ENCODE data around the gene HIPK3. TPM values are rescaled to one million over a fixed set of nuclear protein-coding genes. Genes with fewer than 3 reads are reported as not detected.

Gene HIPK3
- 46.8 and 50.7 TPM in 2 replicates for total RNA-seq

DNA sequence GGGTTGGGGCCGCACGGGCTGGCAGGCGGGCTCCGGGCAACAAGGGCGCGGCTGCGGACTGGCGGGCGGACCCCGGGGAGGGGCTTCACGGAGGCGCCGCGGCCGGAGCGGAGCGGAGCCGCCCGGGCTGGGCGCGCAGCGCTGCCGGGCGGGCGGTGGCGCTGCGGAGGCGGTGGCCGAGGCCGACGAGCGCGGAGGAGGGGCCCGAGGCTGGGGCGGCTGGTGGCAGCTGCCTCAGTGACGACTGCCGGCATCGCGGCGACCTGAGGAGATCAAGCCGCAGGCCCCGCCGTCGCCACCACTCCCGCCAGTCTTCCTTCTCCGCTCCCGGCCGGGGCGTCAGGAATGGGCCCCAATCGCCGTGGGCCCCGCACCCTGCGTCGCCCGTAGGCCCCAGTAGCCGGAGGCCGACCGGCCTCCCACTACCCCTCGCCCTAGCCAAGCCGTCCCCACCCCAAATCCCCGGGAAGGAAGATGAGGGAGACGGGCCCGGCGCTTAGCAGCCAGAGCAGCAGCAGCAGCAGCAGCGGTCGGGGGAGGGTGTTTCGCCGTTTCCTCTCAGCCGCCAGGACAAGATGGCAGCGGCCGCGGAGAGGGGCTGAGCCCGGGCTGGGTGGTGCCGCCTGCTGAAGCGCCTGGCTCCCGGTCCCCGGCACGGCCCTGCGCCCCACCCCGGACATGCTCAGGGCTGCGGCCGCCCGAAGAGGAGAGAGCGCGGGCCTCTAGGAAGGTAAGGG lies at the start of gene HIPK3:
HIPK3 (plus strand) TSS at position 222 of the 737 bp plus-strand sequence.
- peak; percentile 86 for ATAC-seq (ENCODE audit: low read depth)
- Mint-ChIP-seq H3K27ac (peak within 1 kb of the TSS; percentile 99), H3K36me3 (ENCODE audit: low read depth) (peaks cover 9% of the 10 kb centered on the region), H3K27me3 (no peaks in the 10 kb centered on the region), H3K9me3 (no peaks in the 10 kb centered on the region), H3K4me3 (peak within 1 kb of the TSS; percentile 97), H3K4me1 (peaks cover 41% of the 10 kb centered on the region)
- peak; percentile 84 for DNase-seq
- TF ChIP-seq, protein P1, sequence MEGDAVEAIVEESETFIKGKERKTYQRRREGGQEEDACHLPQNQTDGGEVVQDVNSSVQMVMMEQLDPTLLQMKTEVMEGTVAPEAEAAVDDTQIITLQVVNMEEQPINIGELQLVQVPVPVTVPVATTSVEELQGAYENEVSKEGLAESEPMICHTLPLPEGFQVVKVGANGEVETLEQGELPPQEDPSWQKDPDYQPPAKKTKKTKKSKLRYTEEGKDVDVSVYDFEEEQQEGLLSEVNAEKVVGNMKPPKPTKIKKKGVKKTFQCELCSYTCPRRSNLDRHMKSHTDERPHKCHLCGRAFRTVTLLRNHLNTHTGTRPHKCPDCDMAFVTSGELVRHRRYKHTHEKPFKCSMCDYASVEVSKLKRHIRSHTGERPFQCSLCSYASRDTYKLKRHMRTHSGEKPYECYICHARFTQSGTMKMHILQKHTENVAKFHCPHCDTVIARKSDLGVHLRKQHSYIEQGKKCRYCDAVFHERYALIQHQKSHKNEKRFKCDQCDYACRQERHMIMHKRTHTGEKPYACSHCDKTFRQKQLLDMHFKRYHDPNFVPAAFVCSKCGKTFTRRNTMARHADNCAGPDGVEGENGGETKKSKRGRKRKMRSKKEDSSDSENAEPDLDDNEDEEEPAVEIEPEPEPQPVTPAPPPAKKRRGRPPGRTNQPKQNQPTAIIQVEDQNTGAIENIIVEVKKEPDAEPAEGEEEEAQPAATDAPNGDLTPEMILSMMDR (IDR thresholded peaks at IDR 0.05), result no peak
- ChIA-PET POLR2A (interaction anchor here (0.6 to 2.6 kb wide), 2 partner anchors 96 to 364 kb away, joined by 3 to 15 read pairs; partner anchors contain the start of genes CSTF3 and QSER1), CTCF (no interaction called here)
- intact Hi-C loops (cut with micrococcal nuclease), result loop anchor here (1.0 to 5.0 kb wide), 8 partner anchors 96 to 993 kb away; partner anchors contain the start of genes CAPRIN1, CD59, CSTF3 and EIF3M

DNA sequence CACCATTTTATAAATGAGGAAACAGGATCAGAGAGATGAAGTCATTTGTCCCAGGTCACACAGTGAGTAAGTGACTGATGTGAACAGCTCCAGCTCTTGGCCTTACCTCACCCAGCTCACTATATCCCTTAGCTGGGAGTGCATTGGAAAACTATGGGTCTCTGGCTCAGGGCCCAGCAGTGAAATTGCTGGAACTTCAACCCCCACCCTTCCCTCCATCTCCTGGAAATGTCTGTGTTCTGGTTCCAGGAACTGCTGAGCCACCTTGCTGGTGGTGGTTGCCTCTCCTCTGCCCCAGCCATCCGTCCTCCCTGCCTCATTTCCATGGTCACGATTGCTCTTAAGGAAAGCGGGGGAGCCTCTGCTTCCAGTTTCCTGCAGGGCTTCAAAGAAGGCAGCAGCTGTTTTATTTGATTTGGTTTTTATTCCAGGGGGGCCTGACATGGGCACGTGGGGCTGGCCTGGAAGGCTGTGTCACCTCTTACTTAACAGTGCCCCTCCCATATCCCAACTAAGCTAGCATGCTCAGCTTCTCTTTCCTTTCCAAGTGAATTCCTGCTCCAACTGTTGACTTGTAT lies 49.7 kb upstream of the HIPK3 start:
- no peak for ATAC-seq (ENCODE audit: low read depth)
- H3K27me3 Mint-ChIP-seq, result peaks cover 3% of the 10 kb centered on the region
- TF ChIP-seq, protein P1 (IDR thresholded peaks at IDR 0.05), result no peak
- H3K4me1 Mint-ChIP-seq, result no peaks in the 10 kb centered on the region
- H3K27ac Mint-ChIP-seq, result no peak overlapping the region
- H3K9me3 Mint-ChIP-seq, result peaks cover 3% of the 10 kb centered on the region
- intact Hi-C loops (cut with micrococcal nuclease), result no loop called here
- ChIA-PET POLR2A (no interaction called here), CTCF (no interaction called here)
- H3K36me3 Mint-ChIP-seq (ENCODE audit: low read depth), result no peaks in the 10 kb centered on the region
- no peak overlapping the region for H3K4me3 Mint-ChIP-seq
- no peak for DNase-seq

DNA sequence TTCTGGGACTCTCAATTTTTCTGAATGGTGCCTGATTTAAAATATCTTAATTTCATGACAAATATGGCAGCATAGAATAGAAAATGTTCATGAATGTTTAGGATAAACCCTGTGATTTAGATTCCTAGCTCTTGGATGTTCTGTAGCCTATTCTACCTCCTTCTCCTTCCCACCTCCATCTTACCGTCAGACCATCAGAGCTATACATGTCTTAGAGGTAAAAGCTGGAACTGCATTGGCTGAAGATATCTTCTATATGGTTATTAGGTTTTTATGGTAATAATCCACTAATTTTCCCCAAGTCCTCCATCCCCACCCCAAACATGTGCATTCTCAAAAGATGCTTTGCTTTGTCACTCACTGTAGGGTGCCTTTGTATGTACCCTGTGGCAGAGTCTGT lies 49.0 kb upstream of the HIPK3 start:
- DNase-seq (no peak), ATAC-seq (ENCODE audit: low read depth) (no peak)
- intact Hi-C loops (cut with micrococcal nuclease), result no loop called here
- H3K27me3 Mint-ChIP-seq, result peaks cover 3% of the 10 kb centered on the region
- peaks cover 3% of the 10 kb centered on the region for H3K9me3 Mint-ChIP-seq
- ChIA-PET CTCF (no interaction called here), POLR2A (no interaction called here)
- no peaks in the 10 kb centered on the region for H3K36me3 Mint-ChIP-seq (ENCODE audit: low read depth)
- H3K27ac Mint-ChIP-seq, result no peak overlapping the region
- H3K4me1 Mint-ChIP-seq, result no peaks in the 10 kb centered on the region
- H3K4me3 Mint-ChIP-seq, result no peak overlapping the region
- TF ChIP-seq, protein P1 (IDR thresholded peaks at IDR 0.05), result no peak

DNA sequence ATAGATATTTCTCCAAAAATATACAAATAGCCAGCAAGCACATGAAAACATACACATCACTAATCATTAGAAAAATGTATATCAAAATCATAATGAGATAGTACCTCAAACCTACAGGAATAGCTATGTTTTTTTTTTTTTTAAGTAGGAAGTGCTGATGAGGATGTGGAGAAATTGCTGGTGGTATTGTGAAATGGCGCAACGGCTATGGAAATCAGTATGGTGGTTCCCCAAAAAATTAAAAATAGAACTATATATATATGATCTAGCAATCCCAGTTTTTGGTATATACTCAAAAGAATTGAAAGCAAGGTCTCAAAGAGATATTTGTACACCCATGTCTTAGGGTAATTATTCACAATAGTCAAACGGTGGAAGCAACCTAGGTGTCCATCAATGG lies 46.0 kb upstream of the HIPK3 start:
- Mint-ChIP-seq H3K36me3 (ENCODE audit: low read depth) (no peaks in the 10 kb centered on the region), H3K27me3 (peaks cover 3% of the 10 kb centered on the region), H3K9me3 (peaks cover 3% of the 10 kb centered on the region), H3K27ac (no peak overlapping the region), H3K4me1 (no peaks in the 10 kb centered on the region), H3K4me3 (no peak overlapping the region)
- ChIA-PET POLR2A (no interaction called here), CTCF (no interaction called here)
- intact Hi-C loops (cut with micrococcal nuclease), result no loop called here
- ATAC-seq (ENCODE audit: low read depth) (no peak), DNase-seq (no peak)
- TF ChIP-seq, protein P1 (IDR thresholded peaks at IDR 0.05), result no peak

GRCh38 chr11:33211580-33211979 lies 45.6 kb upstream of the HIPK3 start:
- ChIA-PET POLR2A (no interaction called here), CTCF (no interaction called here)
- no peak overlapping the region for H3K27ac Mint-ChIP-seq
- H3K9me3 Mint-ChIP-seq, result peaks cover 3% of the 10 kb centered on the region
- intact Hi-C loops (cut with micrococcal nuclease), result no loop called here
- ATAC-seq (ENCODE audit: low read depth) (no peak), DNase-seq (no peak)
- H3K4me3 Mint-ChIP-seq, result no peak overlapping the region
- TF ChIP-seq, protein P1 (IDR thresholded peaks at IDR 0.05), result no peak
- peaks cover 3% of the 10 kb centered on the region for H3K27me3 Mint-ChIP-seq
- H3K4me1 Mint-ChIP-seq, result no peaks in the 10 kb centered on the region
- H3K36me3 Mint-ChIP-seq (ENCODE audit: low read depth), result no peaks in the 10 kb centered on the region
